ENCODE results near the gene LUC7L2.
"Not testable (repeated sequence)": the region's sequence is repeated elsewhere in the genome, so short reads cannot be mapped to it uniquely, and the experiment has no call there.

The LUC7L2 gene

DNA sequence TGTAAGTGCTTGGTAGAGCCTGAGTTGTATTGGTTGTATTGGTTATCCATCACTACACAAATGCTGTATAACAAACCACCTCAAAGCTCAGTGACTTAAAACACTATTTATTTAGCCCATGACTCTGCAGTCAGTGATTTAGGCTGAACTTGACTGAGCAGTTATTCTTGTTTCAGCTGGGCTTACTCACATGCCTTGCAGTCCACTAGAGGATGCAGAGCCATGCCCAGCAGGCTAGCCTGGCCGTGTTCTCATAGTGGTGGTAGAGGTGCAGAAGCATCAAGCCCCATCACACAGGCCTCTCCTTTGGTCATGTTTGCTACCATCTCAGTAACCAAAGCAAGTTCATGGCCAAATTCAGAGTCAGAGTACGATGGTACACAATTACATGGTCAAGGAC, 43.9 kb downstream of the LUC7L2 start:
- no peak for DNase-seq

DNA sequence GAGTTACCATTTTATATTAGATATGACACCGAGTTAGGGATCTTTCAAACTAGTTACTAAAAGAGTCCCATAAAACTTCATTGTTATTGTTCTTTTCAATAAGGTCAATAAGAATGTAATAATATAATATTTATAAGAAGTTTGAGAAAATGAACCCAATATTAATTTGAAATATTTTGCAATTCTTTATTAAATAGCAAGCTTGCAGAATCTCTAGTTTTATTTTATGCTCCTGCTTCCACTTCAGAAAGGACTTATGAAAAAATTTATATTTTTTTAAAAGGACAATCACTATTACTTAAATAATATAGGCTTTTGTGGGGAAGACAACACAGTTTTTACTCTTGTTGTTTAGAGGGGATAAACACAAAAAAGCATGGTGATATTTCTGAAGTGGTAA, 47.9 kb downstream of the LUC7L2 start:
- DNase-seq, result no peak

DNA sequence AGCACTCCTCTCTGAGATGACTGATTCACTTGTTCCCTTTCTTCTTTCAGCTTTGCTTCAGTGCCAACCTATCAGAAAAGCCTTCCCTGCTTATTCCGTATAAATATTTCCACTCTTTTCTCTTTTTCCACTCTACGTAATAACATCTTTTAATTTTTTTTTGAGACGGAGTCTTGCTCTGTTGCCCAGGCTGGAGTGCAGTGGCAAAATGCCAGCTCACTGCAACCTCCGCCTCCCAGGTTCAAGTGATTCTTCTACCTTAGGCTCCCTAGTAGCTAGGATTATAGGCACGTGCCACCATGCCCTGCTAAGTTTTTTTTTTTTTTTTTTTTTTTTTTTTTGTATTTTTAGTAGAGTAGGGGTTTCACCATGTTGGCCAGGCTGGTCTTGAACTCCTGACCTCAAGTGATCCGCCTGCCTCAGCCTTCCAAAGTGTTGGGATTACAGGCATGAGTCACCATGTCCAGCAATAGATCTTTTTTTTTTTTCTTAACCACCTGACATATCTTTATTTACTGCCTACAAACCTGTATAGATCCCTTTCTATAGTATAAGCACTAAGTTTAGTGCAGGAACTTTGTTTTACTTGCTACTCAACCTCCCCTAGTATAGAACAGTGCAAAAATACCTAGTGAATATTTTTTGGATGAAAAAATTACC, 55.2 kb downstream of the LUC7L2 start:
- not testable (repeated sequence) for DNase-seq

DNA sequence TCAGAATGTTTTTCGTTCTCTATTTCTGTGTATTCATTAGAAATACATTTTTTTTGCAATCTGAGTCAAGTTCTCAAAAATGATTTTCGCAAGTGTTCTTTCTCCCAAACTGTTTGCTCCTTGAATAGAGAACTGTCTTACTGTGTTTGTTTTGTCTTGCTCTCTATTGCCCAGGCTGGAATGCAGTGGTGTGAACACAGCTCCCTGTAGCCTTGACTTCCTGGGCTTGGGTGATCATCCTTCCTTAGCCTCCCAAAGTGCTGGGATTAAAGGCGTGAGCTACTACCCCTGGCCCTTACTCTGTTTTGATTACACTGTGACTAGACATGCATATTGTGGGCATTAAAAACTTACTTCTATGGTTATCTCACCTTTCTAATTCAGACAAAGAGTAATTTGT, 56.7 kb downstream of the LUC7L2 start:
- no peak for DNase-seq

DNA sequence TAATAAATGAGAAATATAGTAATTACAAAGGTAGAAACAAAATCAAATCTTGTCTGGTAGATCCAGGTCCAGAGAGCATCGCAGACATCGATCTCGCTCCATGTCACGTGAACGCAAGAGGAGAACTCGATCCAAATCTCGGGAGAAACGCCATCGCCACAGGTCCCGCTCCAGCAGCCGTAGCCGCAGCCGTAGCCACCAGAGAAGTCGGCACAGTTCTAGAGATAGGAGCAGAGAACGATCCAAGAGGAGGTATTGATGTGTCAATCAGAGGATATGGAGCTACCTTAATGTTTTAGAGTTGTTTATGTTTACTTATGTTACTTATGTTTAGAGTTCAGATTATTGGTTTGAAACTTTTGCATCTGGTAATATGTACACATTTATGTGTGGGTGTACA, 57.8 kb downstream of the LUC7L2 start:
- DNase-seq, result no peak

DNA sequence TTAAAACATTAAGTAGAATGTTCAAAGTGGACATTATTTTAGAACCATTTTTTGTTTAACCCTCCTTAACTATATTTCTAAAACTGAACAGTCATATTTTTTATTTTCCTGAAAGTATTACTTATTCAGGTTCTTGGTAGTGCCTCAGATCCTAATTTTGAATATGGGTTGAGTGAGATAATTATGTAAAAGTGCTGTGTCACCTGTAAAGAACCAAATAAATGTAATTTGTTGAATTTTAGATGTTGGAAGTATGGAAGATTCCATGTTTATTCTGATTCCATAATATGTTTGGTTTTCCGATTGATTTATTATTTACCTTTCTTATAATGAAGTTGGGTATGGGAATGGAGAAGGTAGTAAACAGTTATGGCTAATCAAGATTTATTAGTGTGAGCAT, 61.4 kb downstream of the LUC7L2 start:
- no peak for DNase-seq

DNA sequence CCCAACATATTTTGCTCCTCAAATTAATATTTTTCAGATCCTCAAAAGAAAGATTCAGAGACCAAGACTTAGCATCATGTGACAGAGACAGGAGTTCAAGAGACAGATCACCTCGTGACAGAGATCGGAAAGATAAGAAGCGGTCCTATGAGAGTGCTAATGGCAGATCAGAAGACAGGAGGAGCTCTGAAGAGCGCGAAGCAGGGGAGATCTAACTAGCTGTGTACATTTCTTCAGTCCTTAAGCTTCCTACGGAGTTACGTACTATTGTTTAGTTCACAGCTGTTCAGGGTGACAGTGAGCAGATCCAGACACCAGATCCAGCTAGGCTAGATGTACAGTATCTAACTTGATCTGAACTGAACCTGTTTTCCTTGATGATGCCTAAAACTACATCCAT, 62.4 kb downstream of the LUC7L2 start:
- no peak for DNase-seq

DNA sequence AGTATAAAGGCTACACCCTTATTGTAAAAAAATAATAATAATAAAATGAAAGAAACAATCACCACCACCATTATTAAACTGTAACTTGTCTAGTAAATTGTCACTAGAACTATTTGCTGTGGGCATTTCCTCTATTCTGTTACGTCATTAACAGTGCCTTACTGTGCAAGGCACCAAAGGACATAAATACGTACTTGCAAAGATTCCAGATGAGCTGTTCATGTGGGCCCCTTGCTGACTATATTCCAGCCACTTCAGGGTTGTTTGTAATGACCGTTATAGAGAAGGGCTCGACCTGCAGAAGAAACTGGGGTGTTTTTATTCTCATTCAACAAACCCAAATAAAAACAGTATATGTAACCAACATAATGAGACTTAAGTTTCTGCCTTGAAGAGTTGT, 63.4 kb downstream of the LUC7L2 start:
- DNase-seq, result no peak

DNA sequence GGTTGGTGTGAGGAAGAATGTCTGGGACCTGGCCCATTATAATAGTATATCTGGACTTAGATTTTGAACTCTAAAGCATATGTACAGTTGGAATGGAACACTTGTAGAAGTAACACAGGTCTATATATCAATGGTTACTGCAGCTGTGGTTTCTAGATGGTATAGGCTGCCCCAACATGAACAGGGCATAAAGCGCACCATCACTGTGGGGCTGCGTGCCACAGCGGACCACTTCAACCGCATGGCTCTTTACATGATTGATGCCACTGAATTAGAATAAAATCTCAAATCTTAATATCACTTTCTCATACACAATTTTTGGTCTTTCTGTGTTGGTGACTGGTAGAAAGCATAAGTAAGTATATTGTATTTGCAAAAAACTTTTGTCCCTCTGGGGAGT, 64.3 kb downstream of the LUC7L2 start:
- DNase-seq, result no peak

DNA sequence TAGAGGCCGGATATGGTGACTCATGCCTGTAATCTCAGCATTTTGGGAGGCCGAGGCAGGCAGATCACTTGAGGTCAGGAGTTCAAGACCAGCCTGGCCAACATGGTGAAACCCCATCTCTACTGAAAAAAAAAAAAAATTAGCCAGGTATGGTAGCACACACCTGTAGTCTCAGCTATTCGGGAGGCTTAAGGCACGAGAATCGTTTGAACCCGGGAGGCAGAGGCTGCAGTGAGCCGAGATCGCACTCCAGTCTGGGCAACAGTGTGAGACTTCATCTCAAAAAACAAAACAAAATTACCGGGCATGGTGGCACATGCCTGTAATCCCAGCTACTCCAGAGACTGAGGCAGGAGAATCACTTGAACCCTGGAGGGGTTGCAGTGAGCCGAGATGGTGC, 66.0 kb downstream of the LUC7L2 start:
- not testable (repeated sequence) for DNase-seq

DNA sequence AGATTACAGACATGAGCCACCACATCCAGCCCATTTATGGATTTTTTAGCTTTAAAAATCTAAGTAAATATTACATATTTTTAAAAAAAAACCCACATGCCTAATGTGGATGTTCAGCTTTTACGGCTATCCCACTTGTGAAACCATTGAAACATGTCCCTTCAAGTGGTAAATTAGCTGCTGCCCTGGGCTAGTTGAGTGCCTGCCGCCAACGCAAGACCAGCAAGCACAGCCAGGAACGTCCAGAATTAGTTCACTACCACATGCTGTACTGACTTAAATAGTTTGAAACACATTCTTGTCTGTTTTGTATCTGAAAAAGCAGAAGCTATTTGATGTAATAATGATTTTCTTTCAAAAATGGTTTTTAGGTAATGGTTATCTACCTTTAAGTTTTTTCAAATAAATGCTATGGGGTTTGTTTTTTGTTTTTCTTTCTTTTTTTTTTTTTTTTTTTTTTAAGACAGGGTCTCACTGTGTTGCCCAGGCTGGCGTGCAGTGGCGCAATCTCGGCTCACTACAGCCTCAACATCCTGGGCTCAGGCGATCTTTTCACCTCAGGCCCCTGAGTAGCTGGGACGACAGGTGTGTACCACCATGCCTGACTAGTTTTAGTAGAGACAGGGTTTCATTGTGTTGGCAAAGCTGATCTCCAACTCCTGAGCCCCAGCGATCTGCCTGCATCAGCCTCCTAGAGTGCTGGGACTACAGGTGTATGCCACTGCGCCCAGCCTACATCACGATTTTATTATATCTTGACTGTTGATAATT, 66.7 kb downstream of the LUC7L2 start:
- no peak for DNase-seq

DNA sequence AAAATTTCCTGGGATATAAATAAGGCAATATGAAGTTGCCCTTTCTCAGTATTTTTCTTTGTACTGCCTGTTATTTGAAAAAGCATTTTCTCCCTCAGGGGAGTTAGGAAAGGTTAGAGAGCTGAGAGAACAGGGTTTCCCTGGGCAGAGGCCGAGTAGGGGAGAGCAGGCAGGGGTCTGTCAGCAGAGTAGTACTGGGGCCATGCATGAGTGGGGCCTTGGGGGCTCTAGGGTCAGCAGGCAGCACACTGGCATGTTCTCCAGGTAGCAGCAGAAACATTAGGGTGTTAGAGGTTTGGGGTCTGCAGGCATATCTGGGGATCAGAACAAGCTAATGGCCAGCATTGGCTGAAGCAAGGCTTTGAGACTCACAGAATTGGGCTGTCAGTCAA, 67.3 kb downstream of the LUC7L2 start:
- no peak for DNase-seq

DNA sequence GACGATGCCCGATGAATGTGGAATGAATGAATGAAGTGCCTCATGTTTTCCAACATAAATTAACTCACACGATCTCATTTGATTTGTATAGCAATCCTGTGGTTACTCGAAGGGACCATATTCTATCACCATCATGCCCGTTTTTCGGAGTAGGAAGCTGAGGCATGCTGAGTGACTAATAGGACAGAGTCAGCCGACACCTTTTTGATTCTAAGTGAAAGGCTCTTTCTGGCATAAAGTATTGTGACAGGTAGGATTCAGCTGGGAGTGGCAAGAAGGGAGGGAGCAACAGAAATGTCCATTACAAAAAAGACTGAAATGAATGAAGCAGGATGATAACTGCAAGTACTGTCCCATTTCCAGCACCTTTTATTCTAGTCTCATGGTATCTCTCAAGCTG, 68.1 kb downstream of the LUC7L2 start:
- DNase-seq, result no peak

DNA sequence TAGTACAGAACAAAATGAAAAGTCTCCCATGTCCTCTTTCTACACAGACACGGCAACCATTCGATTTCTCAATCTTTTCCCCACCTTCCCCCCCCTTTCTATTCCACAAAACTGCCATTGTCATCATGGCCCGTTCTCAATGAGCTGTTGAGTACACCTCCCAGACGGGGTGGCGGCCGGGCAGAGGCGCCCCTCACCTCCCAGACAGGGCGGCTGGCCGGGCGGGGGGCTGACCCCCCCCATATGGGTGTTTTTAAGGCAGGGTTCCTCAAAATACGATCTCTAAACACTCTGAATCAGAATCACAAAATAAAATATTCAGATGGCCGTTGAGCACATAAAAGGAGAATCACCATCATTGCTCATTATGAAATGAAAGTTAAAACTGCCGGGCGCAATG, 70.0 kb downstream of the LUC7L2 start:
- DNase-seq, result not testable (repeated sequence)

DNA sequence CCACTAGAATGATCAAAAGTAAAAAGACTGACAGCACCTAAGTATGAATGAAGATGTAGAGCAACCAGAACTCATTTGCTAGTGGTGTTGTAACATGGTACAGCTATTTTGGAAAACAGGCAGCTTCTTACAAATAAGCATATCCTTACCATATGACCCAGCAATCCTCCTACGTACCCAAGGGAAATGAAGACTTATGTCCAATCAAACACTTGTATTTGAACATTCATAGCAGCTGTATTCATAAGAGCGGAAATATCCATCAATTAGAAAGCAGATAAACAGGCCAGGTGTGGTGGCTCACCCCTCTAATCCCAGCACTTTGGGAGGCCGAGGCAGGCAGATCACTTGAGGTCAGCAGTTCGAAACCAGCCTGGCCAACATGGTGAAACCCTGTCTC, 70.7 kb downstream of the LUC7L2 start:
- DNase-seq, result no peak

DNA sequence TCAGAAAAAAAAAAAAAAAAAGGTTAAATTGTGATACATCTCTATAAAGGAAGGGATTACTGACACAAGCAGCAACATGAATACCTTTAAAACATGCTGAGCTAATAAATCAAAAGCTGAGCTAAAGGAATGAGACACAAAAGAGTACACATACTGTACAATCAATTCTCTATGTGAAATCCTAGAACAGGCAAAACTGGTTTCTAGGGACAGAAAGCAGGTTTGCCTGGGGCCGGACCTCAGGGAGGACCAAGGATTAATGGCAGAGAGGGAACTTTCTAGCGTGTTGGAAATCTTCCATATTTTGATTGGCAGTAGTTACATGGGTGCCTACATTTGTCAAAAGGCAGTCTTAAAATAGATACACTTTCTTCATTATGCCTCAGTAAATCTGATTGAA, 71.3 kb downstream of the LUC7L2 start:
- DNase-seq, result no peak

DNA sequence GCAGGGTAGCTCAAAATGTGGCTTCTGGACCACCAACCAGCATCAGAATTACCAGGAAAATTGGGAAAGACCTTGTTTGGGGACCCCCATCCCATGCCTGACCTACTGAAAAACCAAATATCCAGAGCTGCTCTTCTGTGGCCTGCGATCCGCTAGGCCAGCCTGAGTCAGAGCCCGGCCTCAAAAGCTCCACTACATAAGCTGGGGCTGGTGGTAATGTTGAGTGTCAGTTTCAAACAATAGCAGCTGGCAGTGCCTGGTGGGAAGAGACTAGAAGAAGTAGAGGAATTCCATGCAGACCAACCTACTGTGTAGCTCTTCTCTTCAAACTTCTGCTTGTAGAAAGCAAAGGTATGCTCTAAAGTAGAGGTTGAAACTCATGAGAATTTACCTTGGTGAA, 71.8 kb downstream of the LUC7L2 start:
- no peak for DNase-seq

DNA sequence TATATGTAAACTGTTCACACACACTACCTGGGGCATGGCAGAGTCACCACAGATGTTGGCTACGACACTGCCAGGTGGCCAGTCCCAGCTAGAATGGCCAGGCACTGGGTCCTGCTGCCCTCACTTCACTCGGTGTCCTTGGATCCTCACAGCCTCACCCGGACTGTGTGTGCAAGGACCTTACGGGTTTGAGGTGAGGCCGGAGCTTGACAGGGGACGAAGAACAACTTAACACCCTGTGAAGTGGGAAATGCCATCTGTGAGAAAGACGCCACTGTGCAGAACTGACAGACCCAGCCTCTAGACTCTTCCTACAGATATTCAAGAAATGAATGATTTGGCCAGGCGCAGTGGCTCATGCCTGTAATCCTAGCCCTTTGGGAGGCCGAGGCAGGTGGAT, 77.1 kb downstream of the LUC7L2 start:
- no peak for DNase-seq

DNA sequence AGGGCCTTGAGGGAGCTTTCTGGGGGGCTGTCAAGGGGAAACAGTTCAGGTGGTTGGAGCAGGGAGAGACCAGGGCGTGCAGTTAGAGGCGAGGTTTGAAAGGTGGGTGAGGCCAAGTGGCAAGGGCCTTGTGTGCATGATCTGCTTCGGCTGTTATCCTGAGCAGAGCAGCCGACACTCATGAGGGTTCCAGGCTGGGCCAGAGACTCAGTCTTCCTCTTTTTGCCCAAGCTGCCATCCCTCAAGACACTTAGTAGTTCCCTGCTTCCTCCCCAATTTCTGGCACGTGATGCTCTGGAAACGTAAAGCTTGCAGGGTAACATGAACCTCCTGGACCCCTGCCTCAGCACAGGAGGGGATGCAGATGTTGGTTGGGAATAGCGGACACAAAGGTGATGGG, 79.7 kb downstream of the LUC7L2 start:
- no peak for DNase-seq

DNA sequence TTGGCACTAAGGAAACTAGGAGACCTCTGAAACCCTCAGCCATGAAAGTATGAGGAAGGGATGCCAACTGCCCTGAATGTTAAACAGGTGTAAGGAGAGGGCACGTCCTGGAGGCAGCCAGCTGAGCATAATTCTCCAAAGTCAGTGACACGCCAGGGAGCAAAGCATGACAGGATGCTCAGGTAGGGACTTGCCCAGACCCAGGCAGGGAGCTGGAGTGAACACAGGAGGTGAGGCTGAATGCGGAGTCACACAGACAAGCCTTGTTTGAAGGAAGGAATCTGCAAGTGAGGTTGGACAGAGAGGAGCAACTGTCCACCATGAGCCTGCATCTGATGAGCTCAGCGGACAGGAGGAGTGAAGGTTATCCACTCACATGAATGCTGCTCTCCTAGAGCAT, 82.3 kb downstream of the LUC7L2 start:
- DNase-seq, result no peak

DNA sequence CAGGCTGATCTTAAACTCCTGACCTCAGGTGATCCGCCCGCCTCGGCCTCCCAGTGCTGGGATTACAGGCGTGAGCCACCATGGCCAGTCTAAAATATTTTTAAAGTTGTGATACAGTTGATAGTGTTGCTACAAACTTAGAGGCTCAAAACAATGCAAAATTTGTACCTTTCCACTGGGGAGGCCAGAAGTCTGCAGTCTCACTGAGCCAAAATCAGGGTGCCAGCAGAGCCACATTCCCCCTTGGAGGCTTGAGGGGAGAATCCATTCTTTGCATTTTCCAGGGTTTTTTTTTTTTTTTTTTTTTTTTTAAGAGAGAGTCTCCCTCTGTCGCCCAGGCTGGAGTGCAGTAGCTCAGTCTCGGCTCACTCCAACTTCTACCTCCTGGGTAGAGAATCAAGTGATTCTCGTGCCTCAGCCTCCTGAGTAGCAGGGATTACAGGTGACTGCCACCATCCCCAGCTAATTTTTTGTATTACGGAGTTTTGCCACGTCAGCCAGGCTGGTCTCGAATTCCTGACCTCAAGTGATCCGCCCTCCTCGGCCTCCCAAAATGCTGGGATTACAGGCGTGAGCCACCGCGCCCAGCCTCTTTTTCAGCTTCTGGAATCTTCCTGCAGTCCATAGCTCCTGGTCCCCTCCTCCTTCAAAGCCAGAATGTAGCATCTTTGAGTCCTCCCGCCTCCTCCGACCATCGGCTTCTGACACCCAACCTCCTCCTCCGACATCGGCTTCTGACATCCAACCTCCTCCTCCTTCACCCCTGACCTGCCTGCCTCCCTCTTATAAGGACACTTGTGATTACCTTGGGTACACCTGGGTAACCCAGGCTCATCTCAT, 86.6 kb downstream of the LUC7L2 start:
- DNase-seq, result no peak

DNA sequence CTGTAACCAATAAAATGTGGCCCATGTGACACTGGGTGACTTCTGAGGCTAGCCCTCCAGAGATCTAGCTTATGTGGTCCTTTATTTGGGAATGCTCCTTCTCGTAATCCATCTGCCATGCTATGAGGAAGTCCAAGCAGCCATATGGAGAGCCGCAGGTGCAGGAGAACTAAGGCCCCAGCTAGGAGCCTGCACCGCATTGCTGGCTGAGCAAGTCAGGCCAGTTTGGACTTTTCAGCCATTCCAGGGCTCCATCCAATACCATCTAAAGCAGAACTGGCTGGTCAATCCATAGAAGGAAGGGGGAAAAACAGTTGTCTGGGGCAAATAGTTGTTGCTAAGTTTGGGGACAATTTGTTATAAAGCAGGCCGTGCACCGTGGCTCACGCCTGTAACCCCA, 91.2 kb downstream of the LUC7L2 start:
- DNase-seq, result no peak

DNA sequence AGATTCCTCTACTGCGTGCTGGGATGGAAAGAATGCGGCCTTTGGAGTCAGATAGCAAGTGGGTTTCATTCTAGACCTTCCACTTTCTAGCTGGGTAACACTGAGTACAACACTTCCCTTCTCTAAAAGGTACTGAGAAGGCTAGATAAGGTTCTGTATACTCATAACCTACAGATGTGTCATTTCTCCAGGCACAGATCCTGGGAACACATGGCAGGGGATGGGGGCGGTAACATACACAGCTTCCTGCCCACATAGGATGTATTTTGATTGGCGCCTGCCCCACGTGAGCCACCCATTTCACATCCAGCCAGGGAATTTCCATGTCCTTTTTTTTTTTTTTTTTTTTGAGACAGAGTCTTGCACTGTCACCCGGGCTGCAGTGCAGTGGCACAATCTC, 91.9 kb downstream of the LUC7L2 start:
- no peak for DNase-seq
